ENCODE measurements around the gene SPP2. TPM values are rescaled to one million over a fixed set of nuclear protein-coding genes. Genes with fewer than 3 reads are reported as not detected.

Gene SPP2
- total and polyA plus RNA-seq, 2 experiments from 2014 or later, result 71.4 to 78.5 TPM

DNA sequence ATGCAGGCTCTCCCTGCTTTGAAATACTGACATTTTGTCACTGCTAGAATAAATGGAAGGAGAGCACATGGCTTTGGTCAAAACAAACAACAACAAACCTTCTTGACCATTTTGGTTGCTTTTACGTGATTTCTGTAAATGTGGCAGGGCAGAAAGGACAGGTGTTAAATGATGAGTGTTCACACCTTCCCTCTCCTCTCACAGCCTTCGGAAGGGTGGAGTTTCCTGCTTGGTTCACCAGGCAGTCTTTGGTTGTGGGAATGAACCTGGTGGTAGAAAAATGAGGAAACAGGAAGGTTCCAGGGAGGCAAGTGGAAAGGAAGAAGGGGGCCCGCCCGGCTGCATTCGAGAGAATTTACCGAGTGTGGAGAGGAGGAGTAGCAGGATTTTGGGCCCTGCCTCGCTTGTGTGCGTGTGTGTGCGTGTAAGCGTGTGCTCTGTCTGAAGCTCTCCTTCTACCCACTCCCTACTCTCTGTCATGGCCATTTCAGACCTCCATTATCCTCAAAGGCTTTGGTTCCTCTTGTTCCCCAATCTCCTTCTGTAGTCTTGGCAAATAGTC is 23.7 kb upstream of the SPP2 start:
- TF ChIP-seq, protein P1, sequence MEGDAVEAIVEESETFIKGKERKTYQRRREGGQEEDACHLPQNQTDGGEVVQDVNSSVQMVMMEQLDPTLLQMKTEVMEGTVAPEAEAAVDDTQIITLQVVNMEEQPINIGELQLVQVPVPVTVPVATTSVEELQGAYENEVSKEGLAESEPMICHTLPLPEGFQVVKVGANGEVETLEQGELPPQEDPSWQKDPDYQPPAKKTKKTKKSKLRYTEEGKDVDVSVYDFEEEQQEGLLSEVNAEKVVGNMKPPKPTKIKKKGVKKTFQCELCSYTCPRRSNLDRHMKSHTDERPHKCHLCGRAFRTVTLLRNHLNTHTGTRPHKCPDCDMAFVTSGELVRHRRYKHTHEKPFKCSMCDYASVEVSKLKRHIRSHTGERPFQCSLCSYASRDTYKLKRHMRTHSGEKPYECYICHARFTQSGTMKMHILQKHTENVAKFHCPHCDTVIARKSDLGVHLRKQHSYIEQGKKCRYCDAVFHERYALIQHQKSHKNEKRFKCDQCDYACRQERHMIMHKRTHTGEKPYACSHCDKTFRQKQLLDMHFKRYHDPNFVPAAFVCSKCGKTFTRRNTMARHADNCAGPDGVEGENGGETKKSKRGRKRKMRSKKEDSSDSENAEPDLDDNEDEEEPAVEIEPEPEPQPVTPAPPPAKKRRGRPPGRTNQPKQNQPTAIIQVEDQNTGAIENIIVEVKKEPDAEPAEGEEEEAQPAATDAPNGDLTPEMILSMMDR (IDR thresholded peaks at IDR 0.05; ENCODE audit: poor library complexity), result no peak
- TF ChIP-seq EZH2phosphoT487 (IDR thresholded peaks at IDR 0.05; ENCODE audit: low read depth, severe bottlenecking, unreplicated experiment) (no peak), EZH2 (IDR thresholded peaks at IDR 0.05; ENCODE audit: borderline replicate concordance) (no peak)
- Histone ChIP-seq H3K27me3 (no peaks in the 10 kb centered on the region), H3K4me1 (ENCODE audit: insufficient read depth) (no peaks in the 10 kb centered on the region), H3K4me2 (no peak overlapping the region), H3K79me2 (no peaks in the 10 kb centered on the region), H3K9me3 (ENCODE audit: low read depth) (no peaks in the 10 kb centered on the region), H3K36me3 (replicated peaks; ENCODE audit: insufficient read depth, low read depth) (no peaks in the 10 kb centered on the region), H3K27ac (no peak overlapping the region), H3K9me2 (replicated peaks; ENCODE audit: insufficient read depth) (no peaks in the 10 kb centered on the region), H3K4me3 (no peak overlapping the region), H4K20me1 (ENCODE audit: insufficient read depth, poor library complexity, severe bottlenecking) (no peaks in the 10 kb centered on the region), H2AFZ (no peak overlapping the region)
- WGBS (ENCODE audit: low lambda C conversion rate, missing lambda C conversion rate), result 93% methylated on average over 10 of the region's 10 CpGs
- DNase-seq (ENCODE audit: low spot score), result no peak

DNA sequence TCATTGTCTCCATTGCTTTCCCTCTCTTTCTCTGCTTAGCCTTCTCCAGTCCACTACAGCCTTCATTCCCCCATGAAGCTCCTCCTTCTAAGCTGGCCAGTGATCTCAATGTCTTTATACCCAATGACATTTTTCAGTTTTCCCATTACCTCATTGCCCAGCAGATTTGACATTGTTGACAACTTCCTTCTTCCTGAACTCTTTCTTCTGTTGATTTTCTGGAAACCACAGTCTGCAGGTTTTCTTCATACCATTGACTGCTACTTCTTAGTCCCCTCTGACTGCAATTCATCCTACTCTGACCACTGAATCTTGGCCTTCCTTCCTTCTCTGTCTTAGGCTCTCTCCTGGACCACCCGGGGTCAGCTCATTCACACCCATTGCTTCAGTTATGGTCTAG is 22.9 kb upstream of the SPP2 start:
- Histone ChIP-seq H3K36me3 (replicated peaks; ENCODE audit: insufficient read depth, low read depth) (no peaks in the 10 kb centered on the region), H3K4me3 (no peak overlapping the region), H3K4me1 (ENCODE audit: insufficient read depth) (no peaks in the 10 kb centered on the region), H3K79me2 (no peaks in the 10 kb centered on the region), H3K27ac (no peak overlapping the region), H3K27me3 (no peaks in the 10 kb centered on the region), H3K4me2 (no peak overlapping the region), H3K9me3 (ENCODE audit: low read depth) (no peaks in the 10 kb centered on the region), H3K9me2 (replicated peaks; ENCODE audit: insufficient read depth) (no peaks in the 10 kb centered on the region), H4K20me1 (ENCODE audit: insufficient read depth, poor library complexity, severe bottlenecking) (no peaks in the 10 kb centered on the region), H2AFZ (no peak overlapping the region)
- no peak for DNase-seq (ENCODE audit: low spot score)
- TF ChIP-seq, protein P1 (IDR thresholded peaks at IDR 0.05; ENCODE audit: poor library complexity), result no peak
- TF ChIP-seq EZH2phosphoT487 (IDR thresholded peaks at IDR 0.05; ENCODE audit: low read depth, severe bottlenecking, unreplicated experiment) (no peak), EZH2 (IDR thresholded peaks at IDR 0.05; ENCODE audit: borderline replicate concordance) (no peak)
- WGBS (ENCODE audit: low lambda C conversion rate, missing lambda C conversion rate), result 86% methylated on average over 1 of the region's 1 CpG

DNA sequence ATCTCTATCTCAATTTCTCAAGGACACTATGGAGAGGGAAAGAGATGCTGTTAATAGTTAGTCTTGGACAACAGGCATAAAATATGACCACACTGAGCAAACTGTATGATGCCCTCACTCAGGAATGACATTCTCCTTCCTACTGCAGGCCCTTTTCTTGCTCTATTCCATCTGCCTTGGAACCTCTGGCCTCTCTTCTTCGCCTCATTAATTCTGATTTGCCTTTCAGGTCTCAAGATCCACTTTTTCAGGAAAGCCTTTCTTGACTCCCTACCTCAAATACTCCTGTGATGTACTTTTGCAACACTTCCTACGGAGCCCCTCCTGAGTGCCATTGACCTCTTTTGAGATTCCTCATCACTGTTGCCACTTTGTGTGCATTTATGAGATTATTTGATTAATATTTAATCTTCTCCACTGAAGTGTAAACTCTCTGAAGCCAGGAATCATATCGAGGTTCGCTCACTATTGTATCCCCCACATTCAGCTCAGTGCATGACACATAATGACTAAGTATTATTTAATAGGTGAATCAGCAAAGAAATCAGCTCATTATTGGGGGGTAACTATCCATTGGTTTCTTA is 21.3 kb upstream of the SPP2 start:
- Histone ChIP-seq H3K4me2 (no peak overlapping the region), H3K27me3 (no peaks in the 10 kb centered on the region), H3K79me2 (no peaks in the 10 kb centered on the region), H3K9me3 (ENCODE audit: low read depth) (no peaks in the 10 kb centered on the region), H3K27ac (no peak overlapping the region), H3K9me2 (replicated peaks; ENCODE audit: insufficient read depth) (no peaks in the 10 kb centered on the region), H2AFZ (no peak overlapping the region), H3K36me3 (replicated peaks; ENCODE audit: insufficient read depth, low read depth) (no peaks in the 10 kb centered on the region), H3K4me1 (ENCODE audit: insufficient read depth) (no peaks in the 10 kb centered on the region), H4K20me1 (ENCODE audit: insufficient read depth, poor library complexity, severe bottlenecking) (no peaks in the 10 kb centered on the region), H3K4me3 (no peak overlapping the region)
- TF ChIP-seq, protein P1 (IDR thresholded peaks at IDR 0.05; ENCODE audit: poor library complexity), result no peak
- no peak for TF ChIP-seq EZH2phosphoT487 (IDR thresholded peaks at IDR 0.05; ENCODE audit: low read depth, severe bottlenecking, unreplicated experiment)
- no peak for TF ChIP-seq EZH2 (IDR thresholded peaks at IDR 0.05; ENCODE audit: borderline replicate concordance)
- no peak for DNase-seq (ENCODE audit: low spot score)
- WGBS (ENCODE audit: low lambda C conversion rate, missing lambda C conversion rate), result 83% methylated on average over 4 of the region's 4 CpGs
